ENCODE data around the gene NMD3.

- TF ChIP-seq EZH2 (IDR thresholded peaks at IDR 0.05; ENCODE audit: borderline replicate concordance, low read depth, low read length, severe bottlenecking), result no peak
- TF ChIP-seq, protein P1, sequence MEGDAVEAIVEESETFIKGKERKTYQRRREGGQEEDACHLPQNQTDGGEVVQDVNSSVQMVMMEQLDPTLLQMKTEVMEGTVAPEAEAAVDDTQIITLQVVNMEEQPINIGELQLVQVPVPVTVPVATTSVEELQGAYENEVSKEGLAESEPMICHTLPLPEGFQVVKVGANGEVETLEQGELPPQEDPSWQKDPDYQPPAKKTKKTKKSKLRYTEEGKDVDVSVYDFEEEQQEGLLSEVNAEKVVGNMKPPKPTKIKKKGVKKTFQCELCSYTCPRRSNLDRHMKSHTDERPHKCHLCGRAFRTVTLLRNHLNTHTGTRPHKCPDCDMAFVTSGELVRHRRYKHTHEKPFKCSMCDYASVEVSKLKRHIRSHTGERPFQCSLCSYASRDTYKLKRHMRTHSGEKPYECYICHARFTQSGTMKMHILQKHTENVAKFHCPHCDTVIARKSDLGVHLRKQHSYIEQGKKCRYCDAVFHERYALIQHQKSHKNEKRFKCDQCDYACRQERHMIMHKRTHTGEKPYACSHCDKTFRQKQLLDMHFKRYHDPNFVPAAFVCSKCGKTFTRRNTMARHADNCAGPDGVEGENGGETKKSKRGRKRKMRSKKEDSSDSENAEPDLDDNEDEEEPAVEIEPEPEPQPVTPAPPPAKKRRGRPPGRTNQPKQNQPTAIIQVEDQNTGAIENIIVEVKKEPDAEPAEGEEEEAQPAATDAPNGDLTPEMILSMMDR (IDR thresholded peaks at IDR 0.05; ENCODE audit: borderline replicate concordance, extremely low read depth, low read length, poor library complexity, severe bottlenecking), result no peak
Observed at GRCh38 chr3:161219495-161219894, 1.6 kb upstream of the NMD3 start.

Data from DND-41 (cell line).